GM18505 (cell line): ENCODE results near the gene ABCA3.
"Not testable (repeated sequence)": the region's sequence is repeated elsewhere in the genome, so short reads cannot be mapped to it uniquely, and the experiment has no call there.

Experiments used
- ATAC-seq: cut with Tn5 transposase; IDR thresholded peaks from one replicate; pipeline ENCODE4 v1.9.1; 2021; ENCODE audit not compliant: unreplicated experiment
- POLR2A ChIP-seq: IDR thresholded peaks from 4 replicates; pipeline ENCODE4 v1.6.1; 2011; ENCODE audit warnings: borderline replicate concordance; ENCODE audit not compliant: insufficient read depth, insufficient read length; ENCODE audit errors: extremely low read depth

Gene ABCA3

DNA sequence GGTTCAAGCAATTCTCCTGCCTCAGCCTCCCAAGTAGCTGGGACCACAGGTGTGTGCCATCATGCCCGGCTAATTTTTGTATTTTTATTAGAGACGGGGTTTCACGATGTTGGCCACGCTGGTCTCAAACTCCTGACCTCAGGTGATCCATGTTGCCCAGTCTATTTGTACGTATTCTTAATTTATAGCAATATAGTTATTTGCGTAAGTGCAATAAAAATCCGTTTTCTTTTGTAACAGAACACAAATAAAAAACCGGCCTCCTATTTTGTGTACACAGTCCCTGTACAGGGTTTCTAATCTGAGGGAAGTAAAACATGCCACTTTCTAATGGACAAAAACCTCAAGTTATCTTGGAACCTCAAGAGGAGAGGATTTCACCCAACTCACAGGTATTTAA lies 80.3 kb downstream of the ABCA3 start:
- TF ChIP-seq POLR2A, result no peak
- no peak for ATAC-seq

DNA sequence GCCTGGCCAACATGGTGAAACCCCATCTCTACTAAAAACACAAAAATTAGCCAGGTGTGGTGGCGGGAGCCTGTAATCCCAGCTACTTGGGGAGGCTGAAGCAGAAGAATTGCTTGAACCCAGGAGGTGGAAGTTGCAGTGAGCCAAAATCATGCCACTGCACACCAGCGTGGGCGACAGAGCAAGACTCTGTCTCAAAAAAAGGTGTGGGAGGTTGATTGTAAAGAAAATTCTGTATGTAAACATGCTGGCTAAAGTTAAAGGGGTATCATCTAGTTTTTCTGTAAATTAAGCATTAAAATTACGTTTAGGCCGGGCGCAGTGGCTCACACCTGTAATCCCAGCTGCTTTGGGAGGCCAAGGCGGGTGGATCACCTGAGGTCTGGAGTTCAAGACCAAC lies 82.0 kb downstream of the ABCA3 start:
- ATAC-seq, result not testable (repeated sequence)

DNA sequence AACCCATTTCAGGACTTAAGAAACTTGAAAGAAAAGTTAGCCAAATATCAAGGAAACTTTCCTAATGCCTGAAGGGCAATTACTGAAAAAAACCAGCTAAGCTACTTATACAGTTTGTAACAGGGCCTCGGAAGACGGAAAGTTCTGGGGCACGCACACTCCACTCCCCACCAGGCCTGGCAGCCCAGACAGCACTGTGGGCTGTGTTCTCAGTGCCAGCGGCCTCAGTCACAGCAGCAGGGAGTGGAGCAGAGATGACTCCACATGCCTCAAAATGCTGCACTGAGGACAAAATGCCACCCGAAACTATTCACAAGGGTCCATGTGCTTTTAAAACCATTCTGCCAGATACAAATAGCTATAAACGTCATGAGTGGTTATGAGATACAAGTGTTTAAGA lies 82.8 kb downstream of the ABCA3 start:
- TF ChIP-seq POLR2A, result no peak
- no peak for ATAC-seq

DNA sequence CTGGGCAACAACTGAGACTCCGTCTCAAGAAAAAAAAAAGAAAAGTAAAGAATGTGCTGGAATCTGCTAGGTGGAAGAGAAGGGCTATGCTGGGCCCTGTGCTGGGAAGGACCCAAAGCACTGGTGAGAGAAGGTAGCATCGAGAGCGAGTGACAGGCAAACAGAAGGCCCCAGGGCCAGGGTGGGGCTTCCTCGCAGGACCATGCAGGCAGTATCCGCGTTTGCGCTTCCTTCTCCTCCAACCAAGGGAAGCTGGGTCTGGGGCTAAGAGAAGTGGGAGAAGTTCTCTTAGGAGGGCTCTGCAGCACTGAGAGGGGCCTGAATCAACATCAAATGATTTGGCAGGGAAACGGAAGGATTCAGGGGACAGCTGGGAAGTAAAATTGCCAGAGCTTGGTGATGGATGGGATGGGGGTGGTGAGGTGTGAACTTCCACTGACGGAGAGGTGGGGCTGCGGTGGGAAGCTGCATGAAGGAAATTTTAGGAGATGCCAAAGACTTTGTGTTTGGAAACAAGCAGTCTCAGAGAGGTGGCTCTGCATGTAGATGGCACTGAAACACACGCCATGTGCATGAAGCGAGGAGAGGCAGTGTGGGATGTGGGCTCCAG lies 83.9 kb downstream of the ABCA3 start:
- ATAC-seq, result no peak
- no peak for TF ChIP-seq POLR2A

DNA sequence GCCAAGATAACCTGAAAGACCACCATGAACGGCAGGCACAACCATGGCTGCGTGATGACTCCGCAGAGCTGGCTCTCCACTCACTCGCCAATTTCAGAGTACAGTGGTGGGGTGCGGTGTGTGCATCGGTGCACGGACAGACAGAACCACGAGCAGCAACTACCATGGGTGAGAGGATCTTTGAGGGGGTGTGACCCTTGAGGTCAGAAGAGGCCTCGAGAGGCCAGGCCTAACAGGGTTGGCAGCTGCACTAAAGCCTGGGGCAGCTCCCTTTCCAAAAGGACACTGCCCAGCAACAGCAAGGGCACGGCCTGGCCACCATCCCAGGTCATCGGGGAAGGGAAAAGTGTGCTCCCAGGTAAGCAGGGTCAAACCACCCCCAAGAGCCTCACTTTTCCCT lies 87.2 kb downstream of the ABCA3 start:
- ATAC-seq, result no peak
- no peak for TF ChIP-seq POLR2A

DNA sequence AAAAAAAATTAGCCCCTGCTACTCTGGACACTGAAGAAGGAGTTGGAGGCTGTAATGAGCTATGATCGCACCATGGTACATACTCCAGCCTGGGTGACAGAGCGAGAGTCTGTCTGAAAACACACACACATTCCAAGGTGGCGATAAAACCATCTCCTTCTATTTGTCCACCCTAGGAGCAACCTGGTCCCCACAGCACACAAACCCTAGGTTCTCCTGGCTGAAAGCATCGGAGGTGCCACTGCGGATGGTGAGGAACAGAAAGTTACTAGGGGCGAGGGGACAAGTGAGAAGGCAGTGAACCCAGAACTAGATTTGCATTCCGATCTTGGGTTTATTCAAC lies 87.8 kb downstream of the ABCA3 start:
- no peak for TF ChIP-seq POLR2A
- ATAC-seq, result no peak

DNA sequence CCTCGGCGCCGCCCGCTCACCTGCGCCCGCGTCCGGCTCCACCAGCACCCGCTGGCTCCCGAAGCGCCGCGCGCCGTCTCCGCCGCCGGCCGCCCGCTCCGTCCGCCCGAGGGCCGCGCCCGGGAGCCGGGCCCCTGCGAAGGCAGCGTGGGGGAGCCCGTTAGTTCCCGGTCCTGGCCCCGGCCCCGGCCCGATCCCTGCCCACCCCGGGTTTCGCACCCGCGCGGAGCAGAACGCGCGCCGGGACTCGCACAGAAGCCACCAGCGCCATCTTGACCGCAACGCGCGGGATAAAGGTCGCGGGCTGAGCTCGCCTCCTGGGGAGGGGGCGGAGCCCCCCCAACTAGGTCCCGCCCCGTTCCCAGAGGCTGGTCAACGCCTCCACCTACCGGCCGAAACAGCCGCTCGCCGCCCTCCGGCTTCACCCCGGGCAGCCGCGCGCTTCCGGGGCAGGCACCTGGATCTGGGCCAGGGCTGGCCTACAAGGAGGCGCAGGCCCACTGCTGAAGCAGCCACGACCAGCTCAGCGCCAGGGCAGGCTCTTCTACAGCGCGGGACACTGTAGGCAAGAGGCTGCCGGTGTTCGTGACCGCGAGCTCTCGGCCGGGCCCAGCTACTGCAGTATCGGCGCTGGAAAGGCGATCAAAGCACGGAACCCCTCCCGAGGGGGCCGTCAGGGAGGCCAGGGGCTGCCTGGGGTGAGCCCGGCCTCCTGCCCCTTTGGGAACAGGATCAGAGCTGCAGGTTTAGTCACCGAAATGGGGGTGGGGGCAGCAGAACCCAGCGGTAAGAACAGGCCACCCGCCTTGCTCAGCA lies 89.0 kb downstream of the ABCA3 start, which contains the start of gene ECI1:
TSS of gene ECI1 (minus strand) at position 292 of the 816 bp plus-strand sequence. CDS start at position 271, 21 bp downstream.
- ATAC-seq, result peak; percentile 81

DNA sequence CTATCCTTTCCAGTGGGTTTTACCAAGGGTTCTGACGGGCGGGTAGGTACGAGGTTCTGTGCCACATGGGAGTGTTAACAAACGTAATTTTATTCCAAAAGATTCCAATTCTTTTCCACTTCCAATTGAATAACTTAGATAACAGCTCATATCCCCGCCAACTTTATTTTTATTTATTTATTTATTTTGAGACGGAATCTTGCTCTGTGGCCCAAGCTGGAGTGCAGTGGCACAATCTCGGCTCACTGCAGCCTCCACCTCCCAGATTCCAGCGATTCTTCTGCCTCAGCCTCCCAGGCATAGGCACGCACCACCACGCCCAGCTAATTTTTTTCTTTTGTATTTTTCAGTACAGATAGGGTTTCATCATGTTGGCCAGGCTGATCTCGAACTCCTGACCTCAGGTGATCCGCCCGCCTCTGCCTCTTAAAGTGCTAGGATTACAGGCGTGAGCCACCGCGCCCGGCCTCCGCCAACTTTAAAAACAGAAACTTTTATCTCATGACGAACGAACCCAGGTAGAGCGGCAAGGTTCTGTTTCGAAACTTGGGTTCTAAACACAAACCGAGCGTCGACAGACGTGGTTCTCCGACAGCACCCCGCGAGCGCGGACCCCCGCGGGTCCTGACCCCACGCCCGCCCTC lies 89.8 kb downstream of the ABCA3 start:
- ATAC-seq, result no peak
- no peak for TF ChIP-seq POLR2A

More for the DNA sequence above, 89.0 kb downstream of the ABCA3 start, which contains the start of gene ECI1:
- TF ChIP-seq POLR2A, result peak; percentile 87

DNA sequence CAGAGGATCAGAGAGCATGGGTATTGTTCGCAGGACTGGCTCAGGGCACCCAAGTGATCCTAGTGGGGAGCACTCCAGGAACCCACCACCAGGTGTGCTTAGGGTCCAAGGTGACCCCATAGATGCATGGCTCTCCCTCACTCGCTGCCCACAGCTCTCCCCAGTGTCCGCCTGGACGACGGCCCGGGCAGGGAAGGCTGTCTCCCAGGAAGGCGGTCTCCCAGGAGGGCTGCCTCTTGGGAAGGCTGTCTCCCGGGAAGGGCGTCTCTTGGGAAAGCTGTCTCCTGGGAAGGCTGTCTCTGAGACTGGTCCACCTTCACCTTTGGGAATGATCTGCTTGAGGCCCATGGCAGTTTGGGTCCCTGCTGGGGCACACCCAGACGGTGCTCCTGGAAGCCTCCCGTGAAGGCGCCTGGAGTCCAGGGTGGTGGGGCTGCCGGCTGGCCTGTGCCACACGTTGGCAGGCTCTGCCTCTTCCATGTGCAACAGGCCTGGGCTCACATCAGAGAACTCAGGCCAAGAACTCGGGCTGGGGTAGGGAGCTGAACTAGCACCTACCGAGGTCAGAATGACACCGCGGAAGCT lies 94.1 kb downstream of the ABCA3 start:
- ATAC-seq, result no peak
- no peak for TF ChIP-seq POLR2A

DNA sequence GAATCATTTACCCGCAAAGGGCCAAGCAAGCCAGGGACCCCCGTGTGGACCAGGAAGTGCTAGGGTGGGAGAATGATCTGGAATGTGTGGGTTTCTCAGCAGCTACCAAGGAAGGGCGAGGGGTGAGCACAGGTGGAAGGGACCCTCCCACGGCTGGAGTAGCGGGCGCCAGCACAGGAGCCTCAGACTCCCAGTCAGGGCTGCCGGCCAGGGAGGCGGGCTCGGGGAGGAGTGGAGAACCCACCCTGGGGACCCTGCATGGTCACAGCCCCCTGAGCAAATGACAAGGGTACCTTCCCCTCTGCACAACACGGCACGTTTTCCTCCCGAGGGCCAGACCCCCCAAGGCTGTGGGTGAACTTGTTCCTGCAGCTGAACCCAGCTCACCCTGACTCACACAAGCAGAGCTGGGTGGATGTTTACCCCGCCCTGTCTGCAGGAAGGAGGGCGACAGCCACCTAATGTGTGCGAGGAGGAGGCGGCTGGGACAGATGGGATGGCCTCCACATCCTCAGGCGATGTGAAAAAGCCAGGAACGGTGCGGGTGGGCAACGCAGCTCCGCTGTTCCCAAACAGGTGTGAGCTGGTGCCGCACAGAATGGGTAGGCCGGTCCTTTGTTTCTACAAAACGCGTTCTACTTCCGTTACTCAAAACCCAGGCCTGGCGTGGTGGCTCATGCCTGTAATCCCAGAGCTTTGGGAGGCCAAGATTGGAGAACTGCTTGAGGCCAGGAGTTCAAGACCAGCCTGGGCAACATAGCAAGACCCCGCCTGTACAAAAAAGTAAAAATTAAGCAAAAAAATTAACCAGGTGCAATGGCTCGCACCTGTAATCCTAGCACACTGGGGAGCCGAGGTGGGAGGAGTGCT lies 95.4 kb downstream of the ABCA3 start:
- no peak for ATAC-seq
- no peak for TF ChIP-seq POLR2A

DNA sequence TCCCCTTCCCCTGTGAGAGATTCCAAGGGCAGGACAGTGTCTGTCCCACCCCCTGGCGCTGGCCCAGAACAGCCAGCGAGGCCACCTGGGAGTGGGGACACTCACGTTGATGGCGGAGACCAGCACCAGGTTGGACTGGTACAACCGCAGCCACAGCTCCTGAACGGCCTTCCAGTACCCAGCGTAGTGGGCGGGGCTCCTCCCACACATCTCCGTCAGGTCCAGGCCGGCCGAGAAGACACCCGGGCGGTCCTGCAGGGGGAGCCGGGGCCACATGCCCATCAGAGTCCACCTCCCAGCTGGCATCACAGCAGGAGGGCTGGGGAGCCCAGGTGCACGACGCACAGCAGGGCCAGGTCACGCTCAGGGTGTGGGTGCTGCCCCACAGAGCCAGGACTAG lies 96.2 kb downstream of the ABCA3 start:
- no peak for ATAC-seq
- no peak for TF ChIP-seq POLR2A

DNA sequence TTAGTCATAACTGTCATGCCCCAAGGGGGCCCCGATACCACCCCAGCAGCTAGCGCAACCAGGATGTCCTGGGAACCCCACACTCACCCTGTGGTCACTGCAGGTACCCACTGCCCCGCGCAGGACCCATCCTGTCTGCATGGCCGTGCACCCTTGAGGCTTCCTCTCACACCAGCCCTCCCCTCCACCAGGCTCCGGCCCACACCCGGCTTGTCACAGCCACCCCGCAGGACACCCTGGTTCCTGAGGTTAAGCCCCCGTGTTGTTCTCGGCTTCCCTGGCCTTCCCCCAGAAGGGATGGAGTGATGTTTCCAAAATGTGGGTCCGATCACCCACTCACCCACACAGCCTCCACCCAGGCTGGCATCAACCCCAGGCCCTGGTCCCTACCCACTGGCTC lies 96.7 kb downstream of the ABCA3 start:
- no peak for ATAC-seq
- TF ChIP-seq POLR2A, result no peak

DNA sequence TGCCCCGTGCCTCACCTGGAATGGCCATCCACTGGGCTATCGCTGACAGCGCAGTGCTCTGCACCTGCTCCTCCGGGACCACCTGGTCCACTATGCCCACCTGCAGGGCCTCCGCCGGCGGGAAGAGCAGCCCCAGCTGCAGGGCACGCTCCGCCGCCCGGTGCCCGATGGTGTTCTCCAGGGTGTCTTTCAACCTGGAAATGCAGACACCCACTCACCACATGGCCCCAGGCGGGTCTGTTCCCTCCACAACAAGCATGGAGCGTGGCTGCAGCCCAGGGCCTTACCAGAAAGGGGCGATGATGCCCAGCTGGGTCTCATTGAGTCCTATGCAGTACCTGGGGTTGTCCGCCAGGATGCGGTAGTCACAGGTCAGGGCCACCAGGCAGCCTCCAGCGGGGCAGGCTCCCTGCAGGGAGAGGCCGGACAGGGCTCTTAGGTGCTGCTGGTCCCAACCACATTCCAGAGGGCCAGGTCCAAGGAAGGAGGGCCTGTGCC lies 97.4 kb downstream of the ABCA3 start:
- ATAC-seq, result no peak
- no peak for TF ChIP-seq POLR2A
